Trophoblast cell (in vitro differentiated cells and primary cell): Measurements from ENCODE around the gene GOLGA6L10.
A peak's percentile ranks its signal among the peaks of the same experiment; 100 is the strongest.
"Not testable (repeated sequence)": the region's sequence is repeated elsewhere in the genome, so short reads cannot be mapped to it uniquely, and the experiment has no call there.

ENCODE experiments used
- DNase-seq, 2 donors: peaks; one replicate each; pipeline ENCODE4 v3.0.0-alpha.2; 2016
- H2AFZ ChIP-seq: 2 replicates; pipeline ENCODE4 v1.6.1; 2013; ENCODE audit warnings: low read length, moderate library complexity, mild to moderate bottlenecking; ENCODE audit not compliant: insufficient read depth, poor library complexity
- H2AK5ac ChIP-seq: 2 replicates; pipeline ENCODE4 v1.6.1; 2013; ENCODE audit warnings: mild to moderate bottlenecking, low read length
- H2BK120ac ChIP-seq: 2 replicates; pipeline ENCODE4 v1.6.1; 2013; ENCODE audit warnings: low read length, mild to moderate bottlenecking, moderate library complexity; ENCODE audit not compliant: insufficient read depth, poor library complexity
- H2BK12ac ChIP-seq: 2 replicates; pipeline ENCODE4 v1.6.1; 2013; ENCODE audit warnings: mild to moderate bottlenecking, low read length, moderate library complexity
- H2BK5ac ChIP-seq: 2 replicates; pipeline ENCODE4 v1.6.1; 2013; ENCODE audit warnings: low read length, low read depth, moderate library complexity, mild to moderate bottlenecking; ENCODE audit not compliant: poor library complexity
- H3K14ac ChIP-seq: 2 replicates; pipeline ENCODE4 v1.6.1; 2013; ENCODE audit warnings: mild to moderate bottlenecking, low read length
- H3K18ac ChIP-seq: 2 replicates; pipeline ENCODE4 v1.6.1; 2013; ENCODE audit warnings: mild to moderate bottlenecking, low read length
- H3K23ac ChIP-seq: 2 replicates; pipeline ENCODE4 v1.6.1; 2013; ENCODE audit warnings: low read length
- H3K27ac ChIP-seq: 2 replicates; pipeline ENCODE4 v1.5.1; 2013; ENCODE audit warnings: low read depth, mild to moderate bottlenecking, inconsistent platforms, low read length, moderate library complexity
- H3K27me3 ChIP-seq: 2 replicates; pipeline ENCODE4 v1.6.1; 2013; ENCODE audit warnings: inconsistent platforms, mild to moderate bottlenecking, low read length, moderate library complexity; ENCODE audit not compliant: insufficient read depth
- H3K36me3 ChIP-seq, 2 experiments: 1 replicate in 1 of 2; 2 replicates in 1 of 2; pipeline ENCODE4 v1.6.1; 2013; ENCODE audit warnings: low read length in 2 of 2, mild to moderate bottlenecking in 2 of 2, moderate library complexity in 1 of 2; ENCODE audit not compliant: insufficient read depth in 2 of 2, control insufficient read depth in 1 of 2
- H3K4ac ChIP-seq: 2 replicates; pipeline ENCODE4 v1.6.1; 2013; ENCODE audit warnings: low read depth, mild to moderate bottlenecking, low read length, moderate library complexity
- H3K4me1 ChIP-seq, 2 experiments: 1 replicate in 1 of 2; 2 replicates in 1 of 2; pipeline ENCODE4 v1.6.1; 2013; ENCODE audit warnings: low read length in 2 of 2, mild to moderate bottlenecking in 2 of 2, moderate library complexity in 1 of 2; ENCODE audit not compliant: insufficient read depth in 2 of 2, control insufficient read depth in 1 of 2
- H3K4me2 ChIP-seq: 2 replicates; pipeline ENCODE4 v1.6.1; 2013; ENCODE audit warnings: inconsistent platforms, mild to moderate bottlenecking, low read length, moderate library complexity
- H3K4me3 ChIP-seq: 2 replicates; pipeline ENCODE4 v1.5.1; 2013; ENCODE audit warnings: mild to moderate bottlenecking, low read depth, low read length, inconsistent platforms
- H3K79me1 ChIP-seq: one replicate; pipeline ENCODE4 v1.6.1; 2013; ENCODE audit warnings: low read length
- H3K79me2 ChIP-seq: 2 replicates; pipeline ENCODE4 v1.6.1; 2013; ENCODE audit warnings: low read length, mild to moderate bottlenecking; ENCODE audit not compliant: control insufficient read depth, insufficient read depth, poor library complexity
- H3K9ac ChIP-seq: 2 replicates; pipeline ENCODE4 v1.6.1; 2013; ENCODE audit warnings: mild to moderate bottlenecking, low read length
- H3K9me3 ChIP-seq: 2 replicates; pipeline ENCODE4 v1.6.1; 2013; ENCODE audit warnings: low read depth, mild to moderate bottlenecking, control low read depth, inconsistent platforms, low read length; ENCODE audit not compliant: insufficient read depth
- H4K12ac ChIP-seq: 2 replicates; pipeline ENCODE4 v1.6.1; 2013; ENCODE audit warnings: low read depth, mild to moderate bottlenecking, low read length, moderate library complexity
- H4K8ac ChIP-seq: 2 replicates; pipeline ENCODE4 v1.6.1; 2013; ENCODE audit warnings: low read depth, mild to moderate bottlenecking, low read length, moderate library complexity
- H4K91ac ChIP-seq: one replicate; pipeline ENCODE4 v1.6.1; 2013; ENCODE audit warnings: low read depth, mild to moderate bottlenecking, low read length, moderate library complexity
- WGBS: extraction: QIAGEN DNeasy Blood & Tissue Kit; methylation state at CpG from one replicate; pipeline ENCODE4 v1.1.7; 2013; ENCODE audit warnings: missing lambda C conversion rate; ENCODE audit not compliant: insufficient read length, insufficient coverage; ENCODE audit errors: extremely low coverage; 5-methylcytosine and 5-hydroxymethylcytosine counted together

The GOLGA6L10 gene

GRCh38 chr15:82381330-82381955, 32.2 kb upstream of the GOLGA6L10 start:
- H3K36me3 ChIP-seq, H3K79me1 ChIP-seq, H3K9ac ChIP-seq, H2BK12ac ChIP-seq, H3K9me3 ChIP-seq, H2BK120ac ChIP-seq, H3K23ac ChIP-seq, H2BK5ac ChIP-seq, H3K4me3 ChIP-seq, H3K27me3 ChIP-seq, H2AFZ ChIP-seq, H2AK5ac ChIP-seq, H3K79me2 ChIP-seq, H3K27ac ChIP-seq, H3K18ac ChIP-seq, H4K12ac ChIP-seq, H3K4ac ChIP-seq, H3K4me1 ChIP-seq, H3K14ac ChIP-seq, H4K8ac ChIP-seq, H3K4me2 ChIP-seq, H4K91ac ChIP-seq, DNase-seq: not testable (repeated sequence)
- no CpG with 5 or more reads among the region's 11 CpGs for WGBS

DNA sequence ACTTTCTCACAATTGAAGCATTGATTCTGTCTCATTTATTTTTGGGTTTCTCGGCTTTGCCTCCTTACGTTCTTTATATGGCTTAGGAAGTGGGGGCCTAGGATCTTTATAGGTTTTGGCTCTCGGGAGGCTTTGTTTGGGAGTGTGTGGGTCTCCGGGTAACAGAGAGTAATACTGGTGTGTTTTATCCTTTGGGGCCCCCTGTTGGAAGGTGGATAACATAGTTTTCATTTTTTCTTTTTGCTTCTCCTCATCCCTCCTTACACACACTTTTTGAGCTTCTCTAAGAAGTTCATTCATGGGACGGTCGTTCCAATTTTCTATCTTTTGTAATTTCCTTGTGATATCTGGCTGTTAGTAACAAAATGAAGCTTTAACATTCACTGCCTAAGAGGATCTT, 30.3 kb upstream of the GOLGA6L10 start:
- not testable (repeated sequence) for H3K4ac ChIP-seq, H3K79me2 ChIP-seq, H2BK5ac ChIP-seq, H3K9me3 ChIP-seq, H3K14ac ChIP-seq, H3K79me1 ChIP-seq, H3K18ac ChIP-seq, H4K91ac ChIP-seq, DNase-seq, H2BK120ac ChIP-seq, H3K27ac ChIP-seq, H3K23ac ChIP-seq, H3K4me1 ChIP-seq, H3K4me3 ChIP-seq, H3K27me3 ChIP-seq, H4K12ac ChIP-seq, H2BK12ac ChIP-seq, H2AFZ ChIP-seq, H4K8ac ChIP-seq, H3K4me2 ChIP-seq, H3K36me3 ChIP-seq, H3K9ac ChIP-seq, H2AK5ac ChIP-seq
- WGBS, result no CpG with 5 or more reads among the region's 6 CpGs

- not testable (repeated sequence) for H3K18ac ChIP-seq, H3K4me2 ChIP-seq, H3K23ac ChIP-seq, H3K79me1 ChIP-seq, H4K91ac ChIP-seq, H2AK5ac ChIP-seq, H2BK120ac ChIP-seq, H4K12ac ChIP-seq, H3K27ac ChIP-seq, H2BK5ac ChIP-seq, H2AFZ ChIP-seq, H3K9ac ChIP-seq, H3K4ac ChIP-seq, H3K36me3 ChIP-seq, H4K8ac ChIP-seq, H3K79me2 ChIP-seq, H3K4me3 ChIP-seq, H3K14ac ChIP-seq, H3K4me1 ChIP-seq, H2BK12ac ChIP-seq, H3K27me3 ChIP-seq, H3K9me3 ChIP-seq
- peak; percentile 2 to 6 for DNase-seq
- no CpG with 5 or more reads among the region's 2 CpGs for WGBS
Measured at GRCh38 chr15:82373661-82374060, 24.4 kb upstream of the GOLGA6L10 start.

DNA sequence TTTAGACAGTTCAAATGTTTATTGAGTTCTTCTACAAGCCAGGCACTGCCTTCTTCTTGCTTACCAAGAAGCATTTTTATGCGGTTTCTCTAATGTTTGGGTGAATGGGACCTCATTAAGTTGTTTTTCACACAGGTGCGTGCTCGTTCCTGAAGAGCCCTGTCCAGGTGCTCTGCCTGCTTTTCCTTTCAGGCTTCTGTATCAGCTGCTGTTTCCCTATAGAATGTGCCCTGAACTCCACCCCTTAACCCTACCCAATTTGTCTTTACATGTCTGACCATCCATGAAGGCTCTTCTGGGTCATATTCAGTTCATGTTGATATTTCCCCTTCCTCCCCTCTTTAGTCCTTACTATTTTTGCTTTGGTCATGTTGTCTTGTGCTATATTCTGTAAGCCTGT, 22.4 kb upstream of the GOLGA6L10 start:
- Histone ChIP-seq H2AFZ (no peak overlapping the region), H3K4me1 (no peaks in the 10 kb centered on the region), H3K23ac (no peak overlapping the region), H3K4ac (no peak overlapping the region), H2AK5ac (no peak overlapping the region), H3K79me1 (no peaks in the 10 kb centered on the region), H4K91ac (no peak overlapping the region), H3K9me3 (no peaks in the 10 kb centered on the region), H4K12ac (no peak overlapping the region), H3K27me3 (no peaks in the 10 kb centered on the region), H3K4me3 (no peak overlapping the region), H2BK12ac (no peak overlapping the region), H3K36me3 (no peaks in the 10 kb centered on the region), H3K9ac (no peak overlapping the region), H2BK5ac (no peak overlapping the region), H3K79me2 (no peaks in the 10 kb centered on the region), H3K27ac (no peak overlapping the region), H4K8ac (no peak overlapping the region), H3K4me2 (no peak overlapping the region), H3K18ac (no peak overlapping the region), H2BK120ac (no peak overlapping the region), H3K14ac (no peak overlapping the region)
- no peak for DNase-seq
- WGBS, result no CpG with 5 or more reads among the region's 3 CpGs
